ENCODE data around the gene PTPRH. TPM values are rescaled to one million over a fixed set of nuclear protein-coding genes. Genes with fewer than 3 reads are reported as not detected.

PTPRH gene
- total and polyA plus RNA-seq, 9 of the 15 experiments (the other 6 are each of a cell fraction or from before 2014, with no cell fraction given): 0.87 to 34.3 (median 22.7) TPM

DNA sequence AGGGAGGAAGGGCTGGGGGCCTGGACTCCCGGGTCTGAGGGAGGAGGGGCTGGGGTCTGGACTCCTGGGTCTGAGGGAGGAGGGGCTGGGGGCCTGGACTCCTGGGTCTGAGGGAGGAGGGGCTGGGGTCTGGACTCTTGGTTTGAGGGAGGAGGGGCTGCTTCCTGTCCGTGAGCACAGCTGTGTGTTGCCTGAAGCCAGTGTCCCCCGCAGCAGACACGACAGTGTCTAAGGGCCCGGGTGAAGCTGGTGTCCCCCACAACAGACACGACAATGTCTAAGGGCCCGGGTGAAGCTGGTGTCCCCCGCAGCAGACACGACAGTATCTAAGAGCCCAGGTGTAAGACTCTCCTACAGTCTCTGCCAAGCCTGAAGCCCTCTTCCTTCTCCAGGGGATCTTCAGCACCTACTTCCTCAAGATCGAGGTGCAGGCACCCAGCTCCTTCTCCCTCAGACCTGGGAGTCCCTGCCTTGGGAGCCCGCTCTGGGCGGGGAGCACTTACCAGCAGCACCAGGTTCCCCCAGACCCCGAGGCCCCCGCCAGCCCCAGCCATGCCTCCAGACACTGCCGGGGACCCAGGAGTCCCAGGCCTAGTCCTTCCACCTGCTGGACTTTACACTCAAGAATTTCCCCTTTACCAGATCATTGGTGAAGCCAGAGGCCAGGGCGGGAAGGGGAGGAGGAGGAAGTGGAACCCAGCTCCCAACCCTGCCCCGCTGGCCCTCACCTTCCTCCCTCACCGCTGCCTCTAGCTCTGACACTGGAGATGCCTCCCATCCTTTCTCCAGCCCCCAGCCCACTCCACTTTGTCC is at the start of gene PTPRH (continued):
- TF ChIP-seq KLF13 (tag; IDR thresholded peaks at IDR 0.05; ENCODE audit: borderline replicate concordance, low read depth): no peak
- TF ChIP-seq ZNF408 (CRISPR knock-in tag; IDR thresholded peaks at IDR 0.05; ENCODE audit: low read depth): no peak
- TF ChIP-seq, protein P1, sequence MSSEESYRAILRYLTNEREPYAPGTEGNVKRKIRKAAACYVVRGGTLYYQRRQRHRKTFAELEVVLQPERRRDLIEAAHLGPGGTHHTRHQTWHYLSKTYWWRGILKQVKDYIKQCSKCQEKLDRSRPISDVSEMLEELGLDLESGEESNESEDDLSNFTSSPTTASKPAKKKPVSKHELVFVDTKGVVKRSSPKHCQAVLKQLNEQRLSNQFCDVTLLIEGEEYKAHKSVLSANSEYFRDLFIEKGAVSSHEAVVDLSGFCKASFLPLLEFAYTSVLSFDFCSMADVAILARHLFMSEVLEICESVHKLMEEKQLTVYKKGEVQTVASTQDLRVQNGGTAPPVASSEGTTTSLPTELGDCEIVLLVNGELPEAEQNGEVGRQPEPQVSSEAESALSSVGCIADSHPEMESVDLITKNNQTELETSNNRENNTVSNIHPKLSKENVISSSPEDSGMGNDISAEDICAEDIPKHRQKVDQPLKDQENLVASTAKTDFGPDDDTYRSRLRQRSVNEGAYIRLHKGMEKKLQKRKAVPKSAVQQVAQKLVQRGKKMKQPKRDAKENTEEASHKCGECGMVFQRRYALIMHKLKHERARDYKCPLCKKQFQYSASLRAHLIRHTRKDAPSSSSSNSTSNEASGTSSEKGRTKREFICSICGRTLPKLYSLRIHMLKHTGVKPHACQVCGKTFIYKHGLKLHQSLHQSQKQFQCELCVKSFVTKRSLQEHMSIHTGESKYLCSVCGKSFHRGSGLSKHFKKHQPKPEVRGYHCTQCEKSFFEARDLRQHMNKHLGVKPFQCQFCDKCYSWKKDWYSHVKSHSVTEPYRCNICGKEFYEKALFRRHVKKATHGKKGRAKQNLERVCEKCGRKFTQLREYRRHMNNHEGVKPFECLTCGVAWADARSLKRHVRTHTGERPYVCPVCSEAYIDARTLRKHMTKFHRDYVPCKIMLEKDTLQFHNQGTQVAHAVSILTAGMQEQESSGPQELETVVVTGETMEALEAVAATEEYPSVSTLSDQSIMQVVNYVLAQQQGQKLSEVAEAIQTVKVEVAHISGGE (CRISPR knock-in tag; IDR thresholded peaks at IDR 0.05): peak in 2 of 3 experiments; percentile 72 to 91; a peak in 4 of 6 replicates
- 0 out of 2 replicates have a peak, but pooled peaks have one; percentile 18 for TF ChIP-seq RBFOX2 (IDR thresholded peaks at IDR 0.05; ENCODE audit: low read depth, low read length)
- no peak for TF ChIP-seq NRF1 (conservative IDR thresholded peaks at IDR 0.05 in 1 of 2, IDR thresholded peaks at IDR 0.05 in 1 of 2)
- no peak for TF ChIP-seq MTA1 (IDR thresholded peaks at IDR 0.05; ENCODE audit: borderline replicate concordance)
- peak; percentile 24; the same call in 1 of the 2 replicates for TF ChIP-seq ZBTB7A (IDR thresholded peaks at IDR 0.05; ENCODE audit: borderline replicate concordance, control insufficient read depth, low read depth, low read length)
- TF ChIP-seq ILF3 (IDR thresholded peaks at IDR 0.05; ENCODE audit: borderline replicate concordance): no peak
- no peak for TF ChIP-seq POLR2AphosphoS5 (IDR thresholded peaks at IDR 0.05; ENCODE audit: control insufficient read depth, insufficient read depth, low read depth, low read length)
- TF ChIP-seq, protein P2, sequence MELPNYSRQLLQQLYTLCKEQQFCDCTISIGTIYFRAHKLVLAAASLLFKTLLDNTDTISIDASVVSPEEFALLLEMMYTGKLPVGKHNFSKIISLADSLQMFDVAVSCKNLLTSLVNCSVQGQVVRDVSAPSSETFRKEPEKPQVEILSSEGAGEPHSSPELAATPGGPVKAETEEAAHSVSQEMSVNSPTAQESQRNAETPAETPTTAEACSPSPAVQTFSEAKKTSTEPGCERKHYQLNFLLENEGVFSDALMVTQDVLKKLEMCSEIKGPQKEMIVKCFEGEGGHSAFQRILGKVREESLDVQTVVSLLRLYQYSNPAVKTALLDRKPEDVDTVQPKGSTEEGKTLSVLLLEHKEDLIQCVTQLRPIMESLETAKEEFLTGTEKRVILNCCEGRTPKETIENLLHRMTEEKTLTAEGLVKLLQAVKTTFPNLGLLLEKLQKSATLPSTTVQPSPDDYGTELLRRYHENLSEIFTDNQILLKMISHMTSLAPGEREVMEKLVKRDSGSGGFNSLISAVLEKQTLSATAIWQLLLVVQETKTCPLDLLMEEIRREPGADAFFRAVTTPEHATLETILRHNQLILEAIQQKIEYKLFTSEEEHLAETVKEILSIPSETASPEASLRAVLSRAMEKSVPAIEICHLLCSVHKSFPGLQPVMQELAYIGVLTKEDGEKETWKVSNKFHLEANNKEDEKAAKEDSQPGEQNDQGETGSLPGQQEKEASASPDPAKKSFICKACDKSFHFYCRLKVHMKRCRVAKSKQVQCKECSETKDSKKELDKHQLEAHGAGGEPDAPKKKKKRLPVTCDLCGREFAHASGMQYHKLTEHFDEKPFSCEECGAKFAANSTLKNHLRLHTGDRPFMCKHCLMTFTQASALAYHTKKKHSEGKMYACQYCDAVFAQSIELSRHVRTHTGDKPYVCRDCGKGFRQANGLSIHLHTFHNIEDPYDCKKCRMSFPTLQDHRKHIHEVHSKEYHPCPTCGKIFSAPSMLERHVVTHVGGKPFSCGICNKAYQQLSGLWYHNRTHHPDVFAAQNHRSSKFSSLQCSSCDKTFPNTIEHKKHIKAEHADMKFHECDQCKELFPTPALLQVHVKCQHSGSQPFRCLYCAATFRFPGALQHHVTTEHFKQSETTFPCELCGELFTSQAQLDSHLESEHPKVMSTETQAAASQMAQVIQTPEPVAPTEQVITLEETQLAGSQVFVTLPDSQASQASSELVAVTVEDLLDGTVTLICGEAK (IDR thresholded peaks at IDR 0.05): peak; percentile 37; the same call in 1 of the 2 replicates
- TF ChIP-seq, protein P2 (CRISPR knock-in tag; IDR thresholded peaks at IDR 0.05): no peak
- no peak for TF ChIP-seq CC2D1A (IDR thresholded peaks at IDR 0.05)

Measured in K562 (cell line).